ENCODE measurements around the gene SLC19A2.

- TF ChIP-seq CTCF (conservative IDR thresholded peaks at IDR 0.05; ENCODE audit: low read length) (no peak), EZH2phosphoT487 (IDR thresholded peaks at IDR 0.05; ENCODE audit: borderline replicate concordance, low read depth, low read length) (no peak)
Measured at GRCh38 chr1:169495046-169495775, 9.5 kb upstream of the SLC19A2 start.

Data from OCI-LY7 (cell line).